Fibroblast of lung (primary cell): ENCODE measurements around the gene TBC1D22A. TPM values are rescaled to one million over a fixed set of nuclear protein-coding genes. Genes with fewer than 3 reads are reported as not detected.

ENCODE experiments used
- DNase-seq, 2 donors: peaks; one replicate each; pipeline versions ENCODE4 v3.0.0 to v3.0.0-alpha.2; 2010; ENCODE audit warnings: low read depth in 2 of 2
- H2AFZ ChIP-seq: 2 replicates; pipeline ENCODE4 v1.5.1; 2012; ENCODE audit warnings: low read length, control low read depth, inconsistent platforms
- H3K27ac ChIP-seq: 2 replicates; pipeline ENCODE4 v1.5.1; 2011; ENCODE audit warnings: low read length, control low read depth; ENCODE audit not compliant: insufficient read depth
- H3K27me3 ChIP-seq: 2 replicates; pipeline ENCODE4 v1.5.1; 2011; ENCODE audit warnings: mild to moderate bottlenecking, low read length; ENCODE audit not compliant: control insufficient read depth, insufficient read depth
- H3K36me3 ChIP-seq: 2 replicates; pipeline ENCODE4 v1.5.1; 2011; ENCODE audit warnings: low read length; ENCODE audit not compliant: control insufficient read depth, insufficient read depth
- H3K4me1 ChIP-seq: 2 replicates; pipeline ENCODE4 v1.5.1; 2011; ENCODE audit warnings: low read length; ENCODE audit not compliant: control insufficient read depth, insufficient read depth; ENCODE audit errors: extremely low read depth
- H3K4me2 ChIP-seq: 2 replicates; pipeline ENCODE4 v1.5.1; 2011; ENCODE audit warnings: low read length, control low read depth; ENCODE audit not compliant: insufficient read depth; ENCODE audit errors: extremely low read depth
- H3K4me3 ChIP-seq, 4 experiments: fragments of 200-600 bp in 1 of 4; sonication (generic) in 1 of 4; replicated peaks in 1 of 4; 2 replicates each; pipeline ENCODE4 v1.5.1; 2011 to 2016; ENCODE audit warnings: low read length in 4 of 4, low read depth in 3 of 4, mild to moderate bottlenecking in 3 of 4, control low read depth in 2 of 4, inconsistent platforms in 1 of 4, mixed read lengths in 1 of 4; ENCODE audit not compliant: insufficient read depth in 1 of 4; ENCODE audit errors: control extremely low read depth in 1 of 4
- H3K79me2 ChIP-seq: 2 replicates; pipeline ENCODE4 v1.5.1; 2012; ENCODE audit warnings: mild to moderate bottlenecking, low read length, inconsistent platforms; ENCODE audit not compliant: control insufficient read depth, insufficient read depth
- H3K9ac ChIP-seq: 2 replicates; pipeline ENCODE4 v1.5.1; 2011; ENCODE audit warnings: mild to moderate bottlenecking, low read length, control low read depth; ENCODE audit not compliant: insufficient read depth
- H3K9me3 ChIP-seq: 2 replicates; pipeline ENCODE4 v1.5.1; 2012; ENCODE audit warnings: low read depth, low read length; ENCODE audit not compliant: control insufficient read depth, insufficient read depth
- H4K20me1 ChIP-seq: 2 replicates; pipeline ENCODE4 v1.5.1; 2011; ENCODE audit warnings: low read length; ENCODE audit not compliant: control insufficient read depth, insufficient read depth; ENCODE audit errors: extremely low read depth
- CTCF ChIP-seq, 2 donors: IDR thresholded peaks in 1 of 2; conservative IDR thresholded peaks in 1 of 2; 1 replicate in 1 of 2; 2 replicates in 1 of 2; pipeline ENCODE4 v1.5.1; 2011 to 2012; ENCODE audit warnings: low read length in 2 of 2, control low read depth in 1 of 2, inconsistent platforms in 1 of 2, low read depth in 1 of 2, mild to moderate bottlenecking in 1 of 2
- EZH2 ChIP-seq: IDR thresholded peaks from 2 replicates; pipeline ENCODE4 v1.5.1; 2012; ENCODE audit warnings: low read length, control low read depth, mild to moderate bottlenecking; ENCODE audit errors: missing control alignments
- polyA plus RNA-seq, 2 donors: library from polyadenylated mRNA; depleted of rRNA in 1 of 2; stranded (reverse) in 1 of 2; unstranded in 1 of 2; fragments of >200 nt; gene quantifications; 2 replicates each; pipeline ENCODE4 v1.2.1, GENCODE V29; 2011 to 2012; ENCODE audit warnings: missing spikeins in 1 of 2
- total RNA-seq: library from RNA; depleted of rRNA; stranded (reverse); fragments of >200 nt; gene quantifications from 2 replicates; pipeline ENCODE4 v1.2.1, GENCODE V29; 2014

Gene TBC1D22A
- total and polyA plus RNA-seq, 2 donors (not counting 1 experiment from before 2014, with no cell fraction given), result 11.6 to 17.6 TPM

GRCh38 chr22:46967445-46968358 is 205.3 kb downstream of the TBC1D22A start:
- TF ChIP-seq EZH2 (no peak), CTCF (conservative IDR thresholded peaks at IDR 0.05 in 1 of 2, IDR thresholded peaks at IDR 0.05 in 1 of 2; ENCODE audit: low read depth in 1 of 2, low read length in 2 of 2) (no peak)
- no peaks in the 10 kb centered on the region for H4K20me1 ChIP-seq

GRCh38 chr22:46968359-46968740 is 205.9 kb downstream of the TBC1D22A start:
- no peaks in the 10 kb centered on the region for H3K4me1 ChIP-seq
- no peak overlapping the region for H3K4me2 ChIP-seq
- no peak overlapping the region for H3K27ac ChIP-seq
- no peak overlapping the region for H2AFZ ChIP-seq
- TF ChIP-seq CTCF (conservative IDR thresholded peaks at IDR 0.05 in 1 of 2, IDR thresholded peaks at IDR 0.05 in 1 of 2; ENCODE audit: low read depth in 1 of 2, low read length in 2 of 2) (no peak), EZH2 (no peak)
- H3K27me3 ChIP-seq, result no peaks in the 10 kb centered on the region
- H4K20me1 ChIP-seq, result no peaks in the 10 kb centered on the region
- H3K4me3 ChIP-seq, result no peak overlapping the region
- H3K36me3 ChIP-seq, result no peaks in the 10 kb centered on the region
- H3K9ac ChIP-seq, result no peak overlapping the region
- no peaks in the 10 kb centered on the region for H3K9me3 ChIP-seq
- no peaks in the 10 kb centered on the region for H3K79me2 ChIP-seq
- DNase-seq, result no peak

More at GRCh38 chr22:46967445-46968358, 205.3 kb downstream of the TBC1D22A start:
- Histone ChIP-seq H3K79me2 (no peaks in the 10 kb centered on the region), H2AFZ (no peak overlapping the region), H3K36me3 (no peaks in the 10 kb centered on the region), H3K27ac (no peak overlapping the region), H3K4me2 (no peak overlapping the region), H3K9me3 (no peaks in the 10 kb centered on the region), H3K4me3 (no peak overlapping the region), H3K9ac (no peak overlapping the region), H3K4me1 (no peaks in the 10 kb centered on the region), H3K27me3 (no peaks in the 10 kb centered on the region)
- no peak for DNase-seq

- Histone ChIP-seq H4K20me1 (no peaks in the 10 kb centered on the region), H3K4me2 (no peak overlapping the region)
These were observed 206.4 kb downstream of the TBC1D22A start for GRCh38 chr22:46968848-46969247.

More at GRCh38 chr22:46968848-46969247, 206.4 kb downstream of the TBC1D22A start:
- H3K4me1 ChIP-seq, result no peaks in the 10 kb centered on the region
- no peak overlapping the region for H2AFZ ChIP-seq
- H3K4me3 ChIP-seq, result no peak overlapping the region
- H3K9me3 ChIP-seq, result no peaks in the 10 kb centered on the region
- no peak for TF ChIP-seq EZH2
- TF ChIP-seq CTCF (conservative IDR thresholded peaks at IDR 0.05 in 1 of 2, IDR thresholded peaks at IDR 0.05 in 1 of 2; ENCODE audit: low read depth in 1 of 2, low read length in 2 of 2), result no peak
- no peaks in the 10 kb centered on the region for H3K79me2 ChIP-seq
- H3K27ac ChIP-seq, result no peak overlapping the region
- H3K9ac ChIP-seq, result no peak overlapping the region
- no peak for DNase-seq
- no peaks in the 10 kb centered on the region for H3K27me3 ChIP-seq
- no peaks in the 10 kb centered on the region for H3K36me3 ChIP-seq
